SK-N-SH treated with all-trans-retinoic acid at 6 μM for 48 hours (cell line): Measurements from ENCODE around the gene PDS5B.

ENCODE experiments used
- ARNTL ChIP-seq: fragments of 450-650 bp; formaldehyde crosslinking; IDR thresholded peaks from 2 replicates; pipeline ENCODE4 v1.5.0; 2020; ENCODE audit warnings: low read depth, mild to moderate bottlenecking, moderate library complexity, borderline replicate concordance
- CREB5 ChIP-seq: fragments of 250-450 bp; sonication (Bioruptor Pico); IDR thresholded peaks from 2 replicates; pipeline ENCODE4 v1.5.1; 2020; ENCODE audit warnings: low read depth, mild to moderate bottlenecking, moderate library complexity
- ESRRG ChIP-seq: fragments of 250-450 bp; sonication (Bioruptor Pico); IDR thresholded peaks from 2 replicates; pipeline ENCODE4 v1.6.1; 2021; ENCODE audit warnings: mild to moderate bottlenecking
- ISL1 ChIP-seq: fragments of 250-450 bp; sonication (Bioruptor Pico); IDR thresholded peaks from 2 replicates; pipeline ENCODE4 v2.1.2; 2022; ENCODE audit warnings: mild to moderate bottlenecking, moderate library complexity
- OSR1 ChIP-seq: fragments of 250-450 bp; sonication (Bioruptor Pico); IDR thresholded peaks from 2 replicates; pipeline ENCODE4 v1.8.0; 2022; ENCODE audit warnings: moderate library complexity, mild to moderate bottlenecking, inconsistent platforms
- PATZ1 ChIP-seq: fragments of 250-450 bp; sonication (Bioruptor Pico); IDR thresholded peaks from 2 replicates; pipeline ENCODE4 v1.8.0; 2020; ENCODE audit warnings: mild to moderate bottlenecking, moderate library complexity, borderline replicate concordance
- POU6F1 ChIP-seq: fragments of 250-450 bp; sonication (Bioruptor Pico); IDR thresholded peaks from 2 replicates; pipeline ENCODE4 v1.8.0; 2021; ENCODE audit warnings: low read depth, mild to moderate bottlenecking, moderate library complexity, borderline replicate concordance
- RARB ChIP-seq: fragments of 250-450 bp; sonication (Bioruptor Pico); IDR thresholded peaks from 2 replicates; pipeline ENCODE4 v1.8.0; 2021; ENCODE audit warnings: mild to moderate bottlenecking, moderate library complexity
- TCF4 ChIP-seq: fragments of 250-450 bp; sonication (Bioruptor Pico); IDR thresholded peaks from 2 replicates; pipeline ENCODE4 v1.8.0; 2021; ENCODE audit warnings: mild to moderate bottlenecking, moderate library complexity, borderline replicate concordance
- ZFP3 ChIP-seq: fragments of 250-450 bp; sonication (Bioruptor Pico); IDR thresholded peaks from 2 replicates; pipeline ENCODE4 v1.5.0; 2020; ENCODE audit warnings: mild to moderate bottlenecking, moderate library complexity
- ZFP30 ChIP-seq: fragments of 450-650 bp; formaldehyde crosslinking; IDR thresholded peaks from 2 replicates; pipeline ENCODE4 v1.5.0; 2022; ENCODE audit warnings: mild to moderate bottlenecking, moderate library complexity

- TF ChIP-seq ARNTL (CRISPR knock-in tag) (no peak), PATZ1 (no peak), TCF4 (CRISPR knock-in tag) (no peak), ZFP3 (CRISPR knock-in tag) (no peak), RARB (no peak), ESRRG (CRISPR knock-in tag) (no peak), ZFP30 (CRISPR knock-in tag) (no peak), OSR1 (CRISPR knock-in tag) (no peak), CREB5 (CRISPR knock-in tag) (no peak), ISL1 (no peak), POU6F1 (CRISPR knock-in tag) (no peak)
Measured at GRCh38 chr13:32751340-32751739, 165.1 kb downstream of the PDS5B start.
